ENCODE measurements around the gene CRYBG1.

DNA sequence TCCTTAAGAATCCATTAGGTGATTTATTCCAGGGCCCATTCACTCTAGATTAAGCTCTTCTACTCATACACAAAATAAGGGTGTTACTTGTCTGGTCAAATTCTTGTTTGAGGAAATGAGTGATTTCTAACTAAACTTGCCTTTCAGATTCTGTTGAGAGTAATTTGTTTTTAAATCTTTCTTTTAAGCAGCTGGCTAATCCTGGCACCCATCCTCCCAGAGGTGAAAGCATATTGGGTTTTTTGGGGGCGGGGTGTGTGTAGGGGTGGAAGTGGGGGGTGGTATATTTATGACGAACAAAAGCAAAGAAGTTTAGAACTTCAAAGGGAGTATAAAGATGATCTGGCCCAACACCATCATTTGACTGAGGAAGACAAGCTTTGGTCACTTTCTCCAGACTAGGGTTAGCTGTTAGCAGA is 174.1 kb downstream of the CRYBG1 start:
- no peak for TF ChIP-seq TAF1 (IDR thresholded peaks at IDR 0.05; ENCODE audit: borderline replicate concordance, insufficient read depth, low read length)
- TF ChIP-seq FOXP2 (optimal IDR thresholded peaks at IDR 0.05; ENCODE audit: borderline replicate concordance, extremely low read depth, extremely low read length, insufficient read depth), result no peak
